CD4-positive, alpha-beta T cell treated with Interleukin-6 for 4 hours (primary cell): Measurements from ENCODE around the gene COL11A2.

ENCODE experiments used
- DNase-seq: peaks from one replicate; pipeline ENCODE4 v3.0.0-alpha.2; 2020; ENCODE audit warnings: mixed read lengths

COL11A2 gene

DNA sequence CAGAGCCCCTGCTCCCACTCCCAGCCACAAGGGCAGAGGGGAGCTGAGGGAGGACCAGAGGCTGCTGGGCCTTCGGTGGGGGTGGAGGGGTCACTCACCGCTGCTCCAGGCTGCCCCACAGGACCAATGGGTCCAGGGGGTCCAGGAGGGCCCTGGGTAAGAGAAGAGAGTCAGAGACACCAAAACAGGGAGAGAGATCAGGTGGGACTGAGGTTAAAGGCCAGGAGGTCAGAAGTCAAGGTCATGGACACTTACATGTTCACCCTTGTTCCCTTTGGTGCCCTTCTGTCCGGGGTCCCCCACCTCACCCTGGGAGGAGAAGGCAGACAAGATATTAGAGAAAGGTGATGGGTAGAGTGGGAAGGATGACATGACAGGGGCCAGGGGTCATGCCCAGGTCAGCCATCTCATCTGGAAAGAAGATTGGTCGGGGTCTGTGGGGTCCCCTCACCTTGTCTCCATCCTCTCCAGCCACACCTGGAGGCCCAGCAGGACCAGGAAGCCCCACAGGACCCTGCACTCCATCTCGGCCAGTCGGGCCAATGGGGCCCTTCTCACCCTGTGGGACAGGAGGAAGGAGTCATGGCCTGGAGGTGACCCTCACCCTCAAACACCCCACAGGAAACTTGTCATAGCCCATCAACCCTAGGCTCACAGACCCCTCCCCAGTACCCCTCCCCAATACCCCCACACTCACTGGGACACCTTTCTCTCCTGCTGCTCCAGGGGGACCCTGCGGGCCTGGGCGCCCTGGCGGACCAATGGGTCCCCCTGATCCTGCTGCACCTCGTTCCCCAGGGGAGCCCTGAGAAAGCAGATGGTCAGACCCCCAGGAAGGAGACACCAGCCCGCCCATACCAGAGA, 21.0 kb downstream of the COL11A2 start:
- DNase-seq, result no peak

DNA sequence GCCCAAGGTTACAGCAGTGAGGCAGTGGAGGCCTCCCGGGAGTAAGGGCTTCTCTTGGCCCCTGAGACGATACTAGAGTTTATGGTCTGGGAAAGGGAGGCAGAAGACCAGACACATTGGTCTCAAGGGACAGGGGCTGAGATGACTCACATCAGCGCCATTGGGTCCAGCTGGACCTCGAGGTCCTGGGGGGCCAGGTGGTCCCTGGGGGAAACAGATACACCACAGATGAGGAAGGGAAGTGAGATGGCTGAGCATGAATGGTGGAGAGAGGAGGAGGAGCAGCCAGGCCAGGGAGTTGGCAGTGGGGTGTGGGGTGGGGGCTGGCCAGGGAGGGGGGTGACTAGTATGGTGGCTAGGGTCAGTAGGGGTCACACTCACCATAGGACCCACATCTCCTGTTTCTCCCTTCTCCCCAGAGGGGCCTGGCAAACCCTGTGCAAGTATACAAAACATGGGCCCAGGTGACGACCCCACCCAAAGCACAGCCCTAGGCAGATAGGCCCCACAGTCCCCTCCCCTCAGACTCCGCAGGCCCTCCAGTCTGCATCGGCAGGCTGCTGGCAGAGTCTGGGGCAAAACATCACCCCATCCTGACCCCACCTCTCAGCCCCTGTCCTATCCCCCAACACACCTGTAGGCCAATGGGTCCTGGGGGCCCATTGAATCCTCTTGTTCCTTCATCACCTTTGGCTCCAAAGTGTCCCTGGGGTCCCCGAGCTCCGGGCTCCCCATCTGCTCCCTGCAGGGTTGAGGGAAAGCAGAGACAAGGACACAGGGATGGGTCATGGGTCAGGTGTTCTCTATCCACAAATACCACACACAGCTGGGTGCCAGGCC, 21.9 kb downstream of the COL11A2 start:
- no peak for DNase-seq

DNA sequence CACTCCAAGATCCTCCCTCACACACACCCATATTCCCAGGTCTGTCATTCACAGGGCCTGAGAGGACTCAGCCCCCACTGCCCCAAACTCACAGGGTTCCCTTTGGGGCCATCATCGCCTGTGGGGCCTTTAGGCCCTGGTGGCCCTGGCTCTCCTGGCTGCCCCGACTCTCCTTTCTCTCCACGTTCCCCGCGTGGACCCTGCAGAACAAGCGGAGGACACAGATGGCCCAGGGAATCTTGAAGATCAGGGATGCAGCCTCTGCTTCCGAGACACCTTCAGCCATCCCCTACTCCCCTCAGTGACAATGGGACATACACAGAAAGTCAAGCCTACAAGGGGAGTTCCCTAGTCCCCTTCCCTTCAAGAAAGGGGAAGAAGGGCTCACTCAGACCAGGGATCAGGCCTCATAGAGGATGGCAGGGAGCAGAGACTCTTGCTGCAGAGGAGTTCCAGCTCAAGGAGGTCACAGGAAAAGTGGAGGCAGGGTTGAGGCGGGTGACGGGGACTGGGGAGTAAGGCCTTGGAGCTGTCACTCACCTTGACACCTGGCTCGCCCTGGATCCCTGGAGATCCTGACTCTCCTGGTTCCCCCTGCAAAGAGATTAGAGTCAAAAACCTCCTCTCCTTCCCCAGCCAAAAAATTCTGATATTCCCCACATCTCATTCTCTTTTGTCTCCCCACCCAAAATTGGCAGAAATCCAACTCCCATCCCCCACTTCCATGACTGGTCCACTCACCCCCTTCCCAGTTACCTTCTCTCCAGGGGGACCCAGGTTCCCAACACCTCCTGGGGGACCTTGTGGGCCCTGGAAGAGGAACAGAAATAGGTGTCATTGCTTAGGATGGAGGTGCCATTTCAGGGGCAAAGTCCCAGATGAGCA, 22.7 kb downstream of the COL11A2 start:
- DNase-seq, result no peak

DNA sequence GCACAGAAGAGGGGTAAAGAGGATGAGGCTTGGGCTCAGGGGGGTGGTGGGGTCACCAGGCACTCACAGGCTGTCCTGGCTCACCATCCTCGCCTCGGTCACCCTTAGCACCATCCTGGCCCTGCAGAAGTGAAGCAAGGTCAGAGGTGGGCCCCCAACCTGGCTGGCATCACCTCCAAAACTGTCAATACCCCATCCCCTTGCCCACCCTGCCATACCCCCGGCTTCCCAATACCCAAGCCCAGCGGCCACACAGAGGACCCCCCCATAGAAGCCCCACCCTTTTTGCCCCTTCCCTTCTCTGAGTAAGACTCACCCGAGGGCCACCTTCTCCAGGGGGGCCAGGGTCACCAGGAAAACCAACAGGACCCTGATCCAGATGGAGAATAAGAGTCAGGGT, 23.6 kb downstream of the COL11A2 start:
- no peak for DNase-seq

DNA sequence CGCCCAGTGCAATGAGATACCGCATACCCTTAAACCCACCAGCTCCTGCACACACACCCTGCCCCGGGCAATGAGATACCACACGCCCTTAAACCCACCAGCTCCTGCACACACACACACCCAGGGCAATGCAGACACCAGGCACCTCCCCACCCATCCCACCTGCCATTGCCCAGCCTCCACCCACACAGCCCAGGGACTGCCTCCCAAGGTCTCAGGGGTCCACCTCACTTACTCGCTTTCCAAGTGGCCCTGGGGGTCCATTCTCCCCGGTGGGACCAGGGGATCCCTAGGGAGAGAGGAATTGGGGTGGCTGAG, 24.0 kb downstream of the COL11A2 start:
- DNase-seq, result no peak

DNA sequence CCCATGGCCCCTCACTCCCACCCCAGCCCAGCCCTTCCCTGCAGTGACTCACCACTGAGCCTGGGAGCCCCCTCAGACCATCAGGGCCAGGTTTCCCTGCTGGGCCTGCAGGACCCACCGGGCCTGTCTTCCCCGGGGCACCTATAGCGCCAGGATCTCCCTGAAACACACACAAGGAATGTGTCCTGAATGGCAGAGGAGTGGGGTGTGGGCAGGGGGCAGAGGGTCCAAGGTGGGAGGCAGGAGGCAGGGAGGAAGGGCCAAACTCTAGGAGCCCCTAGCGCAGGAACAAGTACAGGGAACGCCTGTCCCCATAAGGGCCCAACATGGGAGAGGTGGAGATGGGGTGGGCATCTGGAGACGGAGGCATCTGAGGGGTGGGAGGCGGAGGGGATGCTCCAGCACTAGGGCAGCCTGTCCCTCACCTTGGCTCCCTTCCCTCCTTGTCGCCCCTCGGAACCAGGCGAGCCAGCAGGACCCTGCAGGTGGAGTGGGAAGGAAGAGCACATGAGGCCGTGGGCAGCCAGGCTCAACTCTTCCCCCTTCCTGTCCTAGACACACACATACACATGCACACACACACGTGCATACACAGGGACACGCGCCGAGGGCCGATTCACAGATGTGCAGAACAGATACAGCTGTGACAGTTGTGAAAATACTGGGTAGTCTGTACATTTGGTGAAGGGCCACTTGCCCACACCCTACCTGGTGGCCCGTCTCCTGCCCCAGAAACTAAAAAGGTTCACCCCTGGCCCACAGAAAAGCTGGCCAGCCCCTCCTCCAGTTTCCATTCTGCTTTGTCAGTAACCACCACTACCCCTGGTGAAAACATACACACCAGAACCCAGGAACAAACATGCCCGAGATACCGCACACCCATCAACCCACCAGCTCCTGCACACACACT, 24.6 kb downstream of the COL11A2 start:
- no peak for DNase-seq

DNA sequence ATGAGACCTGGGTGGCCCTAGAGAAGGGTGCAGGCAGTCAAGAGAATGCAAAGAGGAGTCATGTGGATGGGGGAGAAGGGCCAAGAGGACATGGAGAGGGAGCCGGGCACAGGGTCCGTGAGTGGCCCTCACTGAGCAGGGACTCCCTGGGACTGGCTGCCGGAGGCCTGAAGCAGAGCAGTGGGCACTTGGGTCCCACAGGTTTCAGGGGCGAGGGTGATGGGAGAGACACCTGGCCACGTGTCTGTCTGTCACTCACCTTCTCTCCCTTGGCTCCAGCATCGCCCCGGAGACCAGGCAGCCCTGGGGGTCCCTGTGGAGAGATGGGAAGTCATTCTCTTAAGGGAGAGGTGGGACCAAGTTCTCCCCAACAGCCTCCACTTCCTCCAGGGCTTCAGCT, 25.5 kb downstream of the COL11A2 start:
- no peak for DNase-seq

DNA sequence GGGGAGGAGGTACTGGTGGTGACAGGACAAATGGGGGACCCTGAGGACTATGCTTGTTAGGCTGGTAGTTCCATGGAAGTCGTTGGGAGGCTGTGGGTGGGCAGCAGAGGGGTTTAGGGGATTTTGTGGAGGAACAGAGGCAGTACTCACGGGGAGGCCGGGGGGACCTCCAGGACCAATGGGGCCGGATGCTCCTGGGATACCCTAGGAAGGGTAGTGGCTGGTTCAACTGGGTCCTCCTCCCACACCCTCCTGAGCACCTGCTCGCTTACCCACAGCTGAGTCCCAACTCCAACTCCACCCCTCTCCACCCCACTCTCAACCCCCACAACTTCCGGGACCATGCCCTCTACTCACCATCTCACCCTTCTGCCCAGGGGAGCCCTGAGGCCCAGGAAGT, 25.9 kb downstream of the COL11A2 start:
- no peak for DNase-seq

DNA sequence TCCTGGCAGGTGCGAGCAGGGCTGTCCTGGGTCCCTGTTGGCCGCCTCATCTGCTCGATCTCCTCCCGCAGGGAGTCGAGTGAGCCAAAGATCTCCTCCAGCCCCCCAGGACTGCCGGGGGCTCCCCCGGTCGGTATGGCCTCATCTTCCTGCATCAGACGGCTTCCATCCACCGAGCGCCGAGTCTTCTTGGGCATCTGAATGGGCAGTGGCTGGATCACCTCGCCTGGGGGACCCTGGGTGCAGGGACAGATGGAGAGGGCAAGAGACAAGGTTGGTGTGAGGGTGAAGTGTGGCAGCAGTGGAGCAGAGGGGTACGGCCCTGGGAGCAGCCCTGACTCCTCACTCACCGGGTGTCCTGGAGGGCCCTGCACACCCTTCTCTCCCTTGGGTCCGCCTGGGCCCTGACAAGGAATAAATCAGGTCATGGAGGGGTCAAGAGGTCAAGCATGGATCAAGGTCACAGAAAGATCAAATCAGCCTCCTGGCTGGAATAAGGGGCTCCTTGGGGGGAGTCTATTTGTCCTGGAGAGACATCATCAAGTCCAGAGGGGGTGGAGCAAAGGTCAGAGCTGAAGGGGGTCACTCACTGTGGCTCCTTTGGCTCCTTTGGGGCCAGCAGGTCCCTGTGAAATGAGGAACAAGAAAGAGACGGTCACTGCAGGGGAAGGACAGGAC, 26.5 kb downstream of the COL11A2 start:
- DNase-seq, result no peak

DNA sequence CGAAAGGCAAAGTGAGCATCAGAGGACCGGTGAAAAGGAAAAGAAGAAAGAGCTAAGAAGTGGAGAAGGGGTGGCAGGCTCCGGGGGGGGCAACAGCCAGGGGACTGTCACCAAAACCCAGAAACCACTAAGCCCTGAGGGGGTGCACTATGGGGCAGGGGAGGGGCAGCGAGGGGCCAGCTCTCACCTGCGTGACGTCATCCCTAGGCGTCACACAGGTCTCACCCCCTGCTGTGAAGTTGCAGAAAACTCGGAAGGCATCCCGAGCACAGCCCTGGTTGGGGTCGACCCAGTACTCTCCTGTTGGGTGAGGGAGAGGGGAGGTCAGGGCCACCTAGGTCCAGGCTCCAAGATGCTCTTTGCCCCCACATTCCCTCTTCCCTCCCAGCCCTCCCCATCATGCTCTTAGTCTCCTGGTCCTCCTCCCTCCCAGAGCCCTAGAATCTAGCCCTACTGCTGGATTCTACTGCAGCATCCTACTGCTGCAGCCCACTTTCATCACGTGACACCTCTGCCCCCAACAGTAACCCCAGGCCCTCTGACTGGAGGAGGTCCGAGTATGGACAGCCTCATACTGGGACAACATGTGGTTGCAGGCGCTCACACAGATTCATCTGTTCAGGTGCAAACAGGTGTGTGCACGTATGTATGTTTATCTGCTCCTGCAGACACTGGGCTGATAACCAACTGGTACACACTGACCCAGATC, 27.4 kb downstream of the COL11A2 start:
- DNase-seq, result no peak

DNA sequence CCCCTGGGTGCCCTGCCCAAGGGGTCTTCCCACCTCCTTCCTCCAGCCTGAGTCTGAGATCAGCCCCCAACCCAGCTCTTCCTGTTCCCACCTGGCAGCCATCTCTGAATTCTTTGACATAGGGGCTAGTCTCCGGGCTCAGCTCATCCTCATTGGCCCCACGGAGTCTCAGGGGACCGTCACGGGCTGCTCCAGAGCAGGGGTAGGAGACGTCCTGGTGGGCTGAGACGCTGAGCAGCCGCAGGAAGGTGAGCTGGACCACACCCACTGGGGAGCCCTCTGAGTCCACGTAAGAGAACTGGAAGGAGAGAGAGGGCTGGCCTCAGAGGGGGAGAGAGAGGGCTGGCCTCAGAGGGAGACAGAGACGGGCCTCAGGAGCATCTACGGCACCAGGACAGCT, 28.1 kb downstream of the COL11A2 start:
- no peak for DNase-seq

DNA sequence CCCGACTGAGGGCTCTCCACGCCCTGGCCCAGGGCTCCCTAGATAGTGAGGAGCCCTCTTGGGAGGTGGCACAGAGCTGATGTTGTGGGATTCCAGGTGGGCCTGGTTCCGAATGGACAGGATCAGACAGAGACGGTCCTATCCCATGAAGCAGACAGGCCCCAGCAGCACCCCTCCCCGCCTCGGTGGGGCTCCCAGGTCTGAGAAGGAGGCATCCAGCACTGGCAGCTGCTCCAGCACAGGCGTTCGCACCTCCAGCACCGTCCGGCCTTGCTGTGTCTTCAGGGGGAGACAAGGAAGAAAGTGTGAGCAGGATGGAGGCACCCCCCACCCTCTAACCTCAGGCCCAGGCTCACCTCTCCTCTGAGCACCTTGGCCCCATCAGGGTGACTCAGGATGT, 28.7 kb downstream of the COL11A2 start:
- DNase-seq, result no peak

DNA sequence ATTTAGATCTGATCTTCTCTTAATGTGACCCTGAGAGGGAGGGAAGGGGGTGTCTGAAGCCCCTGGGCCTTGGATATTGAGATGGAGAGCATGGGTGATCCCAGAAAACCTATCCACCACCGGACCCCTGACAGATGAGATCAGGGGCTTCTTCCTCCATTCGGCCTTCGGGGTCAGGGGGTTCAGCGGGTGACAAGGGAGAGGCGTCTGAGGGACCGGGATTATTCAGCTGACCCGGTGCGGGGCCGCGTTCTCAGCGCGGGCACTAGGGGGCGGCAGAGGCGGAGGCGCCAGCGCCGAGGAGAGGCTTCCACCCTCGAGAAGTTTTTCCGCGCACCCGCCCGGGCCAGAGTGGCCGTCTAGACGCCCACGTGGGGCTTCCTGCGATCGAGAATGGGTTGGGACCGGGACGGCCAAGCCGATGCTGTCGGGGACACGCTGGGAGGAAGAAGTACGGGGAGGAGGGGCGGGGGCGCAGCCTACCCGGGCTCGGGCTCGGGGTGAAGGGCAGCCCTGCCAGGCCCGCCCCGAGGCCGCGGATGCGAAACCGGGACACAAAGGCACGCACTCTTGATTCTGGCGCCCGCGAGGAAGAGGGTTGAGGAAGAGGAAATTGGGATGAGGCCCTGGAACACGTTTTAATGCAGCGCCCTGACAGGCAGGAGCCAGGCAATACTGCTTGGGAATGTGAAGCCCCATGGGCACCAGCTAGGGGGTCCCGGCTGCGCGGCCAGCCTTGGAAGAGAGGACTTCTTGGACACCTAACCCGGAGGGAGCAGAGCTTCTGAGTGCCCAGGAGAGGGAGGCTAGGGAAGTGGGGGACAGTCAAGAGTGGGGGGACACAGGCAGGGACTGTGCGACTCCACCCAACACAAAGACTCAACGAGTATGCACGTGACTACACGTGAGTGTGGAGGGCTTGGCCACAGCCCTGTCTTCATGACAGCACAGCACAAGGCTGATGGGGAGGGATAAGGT, 30.6 kb downstream of the COL11A2 start:
- DNase-seq, result peak; percentile 86

DNA sequence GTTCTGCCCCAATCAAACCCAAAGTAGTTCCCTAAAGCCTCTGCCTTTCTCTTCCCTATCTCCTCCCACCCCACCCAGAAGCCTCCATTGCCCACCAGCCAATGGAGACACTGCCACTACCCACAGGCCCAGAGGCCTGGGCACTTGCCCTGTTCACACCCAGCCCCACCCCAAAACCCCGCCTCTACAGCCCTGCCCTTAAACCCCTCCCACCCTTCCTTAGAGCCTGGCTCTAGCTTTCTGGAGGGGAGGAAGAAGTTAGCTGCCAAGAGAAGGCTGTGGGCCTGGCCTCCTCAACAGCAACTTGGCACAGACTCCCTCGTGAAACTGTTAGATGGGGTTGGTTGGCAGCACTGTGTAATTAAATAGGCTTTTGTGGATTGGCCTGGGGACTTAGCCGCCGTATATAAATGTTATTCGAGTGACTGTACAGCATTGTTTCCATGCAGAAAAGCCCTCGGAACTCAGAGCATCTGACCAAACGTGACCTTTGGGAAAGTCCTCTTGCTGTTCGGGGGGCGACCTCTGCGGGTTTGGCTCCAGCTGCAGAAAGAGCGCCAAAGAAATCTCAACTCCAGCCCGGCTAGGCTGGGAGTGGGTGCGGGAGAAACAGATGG, 31.4 kb downstream of the COL11A2 start:
- no peak for DNase-seq

DNA sequence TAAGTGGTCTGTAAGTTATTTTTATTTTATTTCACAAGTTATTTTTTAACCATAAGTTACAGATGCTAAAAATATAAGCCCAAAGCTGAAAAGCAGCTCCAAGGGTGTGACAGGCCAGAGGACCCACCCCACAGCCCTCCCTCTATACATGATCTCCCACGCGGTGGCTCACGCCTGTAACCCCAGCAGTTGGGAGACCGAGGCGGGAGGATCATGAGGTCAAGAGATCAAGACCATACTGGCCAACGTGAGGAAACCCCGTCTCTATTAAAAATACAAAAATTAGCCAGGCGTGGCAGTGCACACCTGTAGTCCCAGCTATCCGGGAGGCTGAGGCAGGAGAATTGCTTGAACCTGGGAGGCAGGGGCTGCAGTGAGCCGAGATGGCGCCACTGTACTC, 32.2 kb downstream of the COL11A2 start:
- no peak for DNase-seq

DNA sequence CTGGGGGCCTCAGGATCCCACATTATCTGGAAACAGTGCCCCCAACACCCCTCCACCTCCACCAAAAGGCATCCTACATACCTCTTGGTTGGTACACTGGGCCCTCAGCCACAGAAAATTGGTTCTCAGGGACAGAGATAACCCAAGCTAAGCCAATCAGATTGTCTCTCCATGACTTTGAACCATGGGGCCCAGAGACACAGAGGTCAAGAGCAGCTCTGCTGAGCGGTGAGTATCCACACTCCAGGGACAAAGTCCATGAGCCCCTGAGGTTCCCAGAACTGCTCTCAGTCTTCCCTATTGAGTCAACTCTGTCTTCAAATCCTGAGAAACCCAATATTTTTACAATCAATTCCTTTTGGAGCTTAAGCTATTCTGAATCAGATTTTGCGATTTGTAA, 35.3 kb downstream of the COL11A2 start:
- no peak for DNase-seq

DNA sequence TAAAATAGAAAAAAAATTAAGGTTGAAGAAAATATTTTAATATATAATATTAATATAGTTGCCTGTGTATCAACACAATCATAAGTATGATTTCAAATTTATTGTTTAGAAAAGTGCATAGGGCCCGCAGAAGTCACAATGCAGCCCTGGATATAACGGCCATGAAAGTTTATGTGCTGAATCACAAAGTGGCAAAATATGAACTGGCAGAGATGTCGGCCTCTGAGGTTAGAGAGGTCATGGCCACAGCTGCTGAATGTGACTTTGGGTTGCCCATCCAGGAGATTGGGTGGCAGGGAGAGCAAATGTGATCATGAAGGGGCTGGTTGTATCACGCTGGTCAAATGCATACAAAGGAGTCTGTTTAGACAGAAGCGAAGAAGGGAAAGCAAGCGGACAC, 35.7 kb downstream of the COL11A2 start:
- no peak for DNase-seq

DNA sequence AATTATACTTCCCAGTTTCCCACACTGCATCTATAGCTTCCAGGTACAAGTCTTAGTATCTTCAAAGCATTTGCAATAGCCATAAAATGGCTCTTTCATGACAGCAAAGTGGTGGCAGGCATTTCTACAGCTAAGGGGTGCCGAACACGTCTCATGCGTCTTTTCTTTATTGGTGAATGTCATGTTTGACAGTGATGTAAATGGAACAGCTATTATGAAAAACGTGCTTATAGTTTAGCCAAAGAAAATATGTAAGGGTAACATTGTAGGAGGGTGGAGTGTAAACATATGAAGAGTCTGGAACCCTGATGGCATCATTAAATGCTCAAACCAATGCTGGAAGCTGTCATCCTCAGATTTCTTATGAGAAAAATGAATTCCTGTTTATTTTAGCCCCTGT, 37.9 kb downstream of the COL11A2 start:
- no peak for DNase-seq

DNA sequence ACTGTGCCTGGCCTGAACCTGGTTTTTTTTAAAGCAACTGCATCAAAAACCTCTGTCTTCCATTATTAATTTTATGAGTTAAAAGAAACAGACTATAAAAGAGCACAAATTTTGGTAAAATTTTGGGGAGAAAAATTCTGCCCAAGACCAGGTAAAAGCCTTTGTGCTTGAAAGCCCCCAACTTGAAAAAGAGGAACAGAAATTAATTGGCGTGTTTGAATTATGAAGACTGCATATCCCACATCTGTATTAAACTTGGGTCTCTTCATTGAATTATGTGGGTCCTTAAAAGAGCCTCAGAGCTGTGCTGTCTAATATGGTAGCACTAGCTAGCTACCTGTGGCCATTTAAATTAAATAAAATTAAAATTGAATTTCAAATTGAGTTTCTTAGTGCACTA, 41.2 kb downstream of the COL11A2 start:
- no peak for DNase-seq
